Measurements from ENCODE around the gene RBM12. TPM values are rescaled to one million over a fixed set of nuclear protein-coding genes. Genes with fewer than 3 reads are reported as not detected.
"Not testable (repeated sequence)": the region's sequence is repeated elsewhere in the genome, so short reads cannot be mapped to it uniquely, and the experiment has no call there.

The RBM12 gene
- total RNA-seq, 1 donor = 55.7 TPM

GRCh38 chr20:35700625-35701148 is 36.0 kb upstream of the RBM12 start:
- H3K9me3 ChIP-seq (ENCODE audit: low read depth, low read length) = no peaks in the 10 kb centered on the region
- H3K4me1 ChIP-seq (ENCODE audit: insufficient read depth, low read length) = peaks cover 26% of the 10 kb centered on the region
- H3K27me3 ChIP-seq (ENCODE audit: insufficient read depth, low read length) = no peaks in the 10 kb centered on the region
- no peak overlapping the region for H3K4me3 ChIP-seq (ENCODE audit: low read length)

DNA sequence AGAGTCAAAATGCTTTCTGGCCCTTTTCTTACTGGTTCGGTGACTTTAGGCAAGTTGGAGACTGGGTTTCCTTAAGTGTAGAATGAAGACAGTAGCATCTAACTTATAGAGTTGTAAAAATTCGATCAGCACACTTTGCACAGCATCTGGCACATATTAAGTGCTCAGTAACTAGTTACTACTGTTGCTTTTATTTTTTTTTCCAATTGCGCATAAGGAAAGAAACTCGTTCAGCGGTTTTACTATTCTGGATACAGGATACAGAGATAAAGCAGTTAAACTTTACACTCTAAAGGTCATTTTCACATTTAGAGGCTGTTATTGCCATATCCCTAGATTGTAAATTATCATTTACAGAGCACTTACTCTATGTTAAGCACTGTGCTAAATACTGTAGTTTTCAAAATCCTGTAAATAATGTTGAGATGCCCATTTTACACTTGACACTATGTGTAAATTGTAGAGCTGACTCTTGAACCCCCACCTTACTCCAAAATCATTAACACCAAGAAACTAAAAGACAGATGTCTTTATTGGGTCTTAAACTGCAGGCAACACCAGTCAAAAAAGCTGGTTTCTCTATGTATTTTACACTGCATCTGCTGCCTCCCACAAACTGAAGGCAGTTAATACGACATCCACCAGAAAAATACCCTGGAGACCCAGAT is 35.4 kb upstream of the RBM12 start:
- Histone ChIP-seq H3K9me3 (ENCODE audit: low read depth, low read length) (no peaks in the 10 kb centered on the region), H3K4me3 (ENCODE audit: low read length) (peak overlapping the region; percentile 94), H3K4me1 (ENCODE audit: insufficient read depth, low read length) (peaks cover 26% of the 10 kb centered on the region), H3K27me3 (ENCODE audit: insufficient read depth, low read length) (no peaks in the 10 kb centered on the region)

- Histone ChIP-seq H3K27me3 (ENCODE audit: insufficient read depth, low read length) (no peaks in the 10 kb centered on the region), H3K4me1 (ENCODE audit: insufficient read depth, low read length) (peaks cover 26% of the 10 kb centered on the region), H3K9me3 (ENCODE audit: low read depth, low read length) (no peaks in the 10 kb centered on the region), H3K4me3 (ENCODE audit: low read length) (peak within 1 kb of the TSS; percentile 94)
These were observed 34.6 kb upstream of the RBM12 start, which contains the start of the genes NFS1 and ROMO1 for GRCh38 chr20:35699127-35699956. Gene NFS1, minus strand, starts transcription at chr20:35699352. Its CDS starts 64 bp downstream, at chr20:35699288. Gene ROMO1, plus strand, starts transcription at chr20:35699405. Its CDS starts 228 bp downstream, at chr20:35699633.

DNA sequence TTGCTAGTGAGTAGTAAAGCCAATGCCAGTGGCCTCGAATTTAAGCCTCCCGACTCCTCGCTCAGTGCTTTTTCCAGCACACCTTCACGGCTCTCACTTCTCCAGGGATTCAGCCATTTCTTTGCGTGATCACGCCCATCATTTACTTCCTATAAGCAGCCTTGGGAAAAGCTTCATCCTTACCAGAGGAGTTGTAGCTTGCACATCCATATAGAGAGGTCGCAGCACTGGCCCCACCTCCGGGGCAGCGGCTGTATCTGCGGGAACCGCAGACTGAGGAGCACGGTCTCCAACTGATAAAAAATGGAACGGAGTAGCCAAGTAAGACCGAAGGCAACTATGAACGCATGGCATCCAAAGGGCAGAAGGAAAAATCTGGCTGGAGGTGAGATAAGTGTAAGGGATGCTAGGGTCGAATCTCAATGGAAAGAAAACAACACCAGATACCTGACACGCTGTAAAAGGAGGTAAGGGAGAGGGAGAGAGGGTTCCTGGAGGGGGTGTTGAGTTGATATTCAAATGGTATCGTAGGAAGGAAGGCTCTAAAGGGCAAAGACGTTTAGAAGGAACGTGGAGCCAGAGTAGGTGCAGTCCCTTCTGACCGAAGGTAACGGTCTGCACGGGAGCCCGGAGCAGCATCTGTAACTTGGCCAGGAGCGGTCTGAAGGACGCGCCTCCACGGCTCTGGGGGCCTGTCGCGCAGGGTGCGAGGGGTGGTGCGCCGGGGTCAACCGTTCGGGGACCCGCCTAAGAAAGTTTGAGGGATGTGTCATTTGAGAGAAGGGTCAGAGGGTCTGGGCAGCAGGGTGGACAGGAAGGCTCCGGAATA is 33.8 kb upstream of the RBM12 start:
- Histone ChIP-seq H3K4me1 (ENCODE audit: insufficient read depth, low read length) (peaks cover 26% of the 10 kb centered on the region), H3K27me3 (ENCODE audit: insufficient read depth, low read length) (no peaks in the 10 kb centered on the region), H3K4me3 (ENCODE audit: low read length) (peak overlapping the region; percentile 94), H3K9me3 (ENCODE audit: low read depth, low read length) (no peaks in the 10 kb centered on the region)

DNA sequence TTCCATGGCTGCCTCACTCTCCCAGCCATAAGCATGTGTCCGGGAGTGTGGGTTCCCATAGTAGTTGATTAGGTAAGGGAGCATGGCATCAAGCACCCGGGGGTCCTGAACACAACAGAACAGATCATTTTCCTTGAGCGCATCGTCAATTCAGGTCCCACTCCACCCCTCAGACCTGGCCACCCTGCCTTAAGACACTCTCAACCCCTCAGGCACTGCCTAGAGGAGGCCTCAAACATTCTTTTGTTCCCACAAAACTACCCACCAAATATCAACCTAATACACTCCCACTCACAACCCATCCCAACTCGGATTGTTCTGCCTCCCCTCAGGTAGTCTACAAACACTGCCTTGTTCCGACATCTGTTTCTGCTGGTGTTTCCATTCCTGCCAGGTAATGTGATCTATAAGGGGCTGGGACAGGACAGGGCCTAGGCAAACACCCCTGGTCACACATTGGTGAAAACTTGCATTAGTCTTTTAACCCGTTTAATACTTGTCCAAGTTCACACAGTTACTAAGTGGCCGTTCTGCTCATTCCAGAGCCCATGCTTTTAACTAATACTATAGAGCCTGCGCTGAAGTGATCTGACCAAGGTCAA is 33.1 kb upstream of the RBM12 start:
- Histone ChIP-seq H3K4me3 (ENCODE audit: low read length) (no peak overlapping the region), H3K9me3 (ENCODE audit: low read depth, low read length) (no peaks in the 10 kb centered on the region), H3K27me3 (ENCODE audit: insufficient read depth, low read length) (no peaks in the 10 kb centered on the region), H3K4me1 (ENCODE audit: insufficient read depth, low read length) (peaks cover 26% of the 10 kb centered on the region)

GRCh38 chr20:35695978-35696377 is 31.3 kb upstream of the RBM12 start:
- no peaks in the 10 kb centered on the region for H3K9me3 ChIP-seq (ENCODE audit: low read depth, low read length)
- no peaks in the 10 kb centered on the region for H3K27me3 ChIP-seq (ENCODE audit: insufficient read depth, low read length)
- H3K4me3 ChIP-seq (ENCODE audit: low read length) = no peak overlapping the region
- peaks cover 26% of the 10 kb centered on the region for H3K4me1 ChIP-seq (ENCODE audit: insufficient read depth, low read length)

DNA sequence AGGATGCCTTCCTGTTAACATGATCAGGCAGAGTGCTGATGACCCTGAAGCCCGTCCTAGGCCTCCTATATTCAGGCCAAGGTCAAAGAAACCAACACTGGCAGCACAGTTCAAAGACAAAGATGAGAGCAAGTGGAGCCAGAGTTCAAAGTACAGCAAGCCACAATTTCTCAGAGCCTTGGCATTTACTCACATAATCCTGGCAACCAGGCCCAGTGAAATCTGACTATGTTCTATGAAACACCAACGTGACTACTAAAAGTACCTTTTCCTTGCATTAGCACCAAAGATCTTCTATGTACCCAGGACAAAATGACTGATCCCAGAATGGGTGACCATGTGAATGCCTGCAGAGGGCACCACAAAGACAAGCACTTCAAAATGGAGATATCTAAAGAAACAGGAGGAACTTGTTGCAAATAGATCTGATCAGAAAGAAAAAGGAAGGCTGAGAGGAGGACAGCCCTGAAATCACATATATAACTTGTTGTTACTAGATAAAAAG is 30.6 kb upstream of the RBM12 start:
- Histone ChIP-seq H3K9me3 (ENCODE audit: low read depth, low read length) (no peaks in the 10 kb centered on the region), H3K4me3 (ENCODE audit: low read length) (no peak overlapping the region), H3K27me3 (ENCODE audit: insufficient read depth, low read length) (no peaks in the 10 kb centered on the region), H3K4me1 (ENCODE audit: insufficient read depth, low read length) (peaks cover 21% of the 10 kb centered on the region)

- Histone ChIP-seq H3K4me3 (ENCODE audit: low read length) (no peak overlapping the region), H3K4me1 (ENCODE audit: insufficient read depth, low read length) (no peaks in the 10 kb centered on the region), H3K27me3 (ENCODE audit: insufficient read depth, low read length) (no peaks in the 10 kb centered on the region), H3K9me3 (ENCODE audit: low read depth, low read length) (no peaks in the 10 kb centered on the region)
These were observed 25.6 kb upstream of the RBM12 start for GRCh38 chr20:35690265-35690664.

- H3K9me3 ChIP-seq (ENCODE audit: low read depth, low read length); H3K27me3 ChIP-seq (ENCODE audit: insufficient read depth, low read length); H3K4me1 ChIP-seq (ENCODE audit: insufficient read depth, low read length); H3K4me3 ChIP-seq (ENCODE audit: low read length): not testable (repeated sequence)
These were observed 22.2 kb upstream of the RBM12 start for GRCh38 chr20:35686872-35687271.

DNA sequence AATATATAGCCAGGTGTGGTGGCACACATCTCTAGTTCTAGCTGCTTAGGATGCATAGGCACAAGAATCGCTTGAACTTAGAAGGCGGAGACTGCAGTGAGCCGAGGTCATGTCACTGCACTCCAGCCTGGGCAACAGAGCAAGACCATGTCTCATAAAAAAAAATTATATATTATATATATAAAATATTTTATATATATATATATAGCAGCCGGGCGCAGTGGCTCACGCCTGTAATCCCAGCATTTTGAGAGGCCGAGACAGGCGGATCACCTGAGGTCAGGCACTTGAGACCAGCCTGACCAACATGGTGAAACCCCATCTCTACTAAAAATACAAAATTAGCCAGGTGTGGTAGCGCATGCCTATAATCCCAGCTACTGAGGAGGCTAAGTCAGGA is 20.7 kb upstream of the RBM12 start:
- H3K27me3 ChIP-seq (ENCODE audit: insufficient read depth, low read length); H3K4me3 ChIP-seq (ENCODE audit: low read length); H3K9me3 ChIP-seq (ENCODE audit: low read depth, low read length); H3K4me1 ChIP-seq (ENCODE audit: insufficient read depth, low read length): not testable (repeated sequence)

DNA sequence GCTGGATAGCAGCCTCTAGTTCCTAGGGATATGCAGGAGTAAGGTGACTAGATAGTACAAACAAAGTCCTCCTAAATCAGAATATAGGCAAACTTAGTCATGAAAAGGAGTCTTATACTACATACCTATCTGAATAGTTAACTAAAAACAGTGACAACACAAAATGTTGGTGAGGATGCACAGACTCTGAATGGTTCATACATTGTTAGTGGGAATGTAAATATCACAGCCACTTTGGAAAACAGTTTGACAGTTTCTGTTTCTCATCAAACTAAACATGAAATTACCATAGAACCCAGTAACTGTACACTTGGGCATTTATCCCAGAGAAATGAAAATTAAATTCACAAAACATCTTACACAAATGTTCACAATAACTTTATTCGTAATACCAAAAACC is 17.3 kb upstream of the RBM12 start:
- no peaks in the 10 kb centered on the region for H3K27me3 ChIP-seq (ENCODE audit: insufficient read depth, low read length)
- H3K9me3 ChIP-seq (ENCODE audit: low read depth, low read length) = no peaks in the 10 kb centered on the region
- no peak overlapping the region for H3K4me3 ChIP-seq (ENCODE audit: low read length)
- peaks cover 9% of the 10 kb centered on the region for H3K4me1 ChIP-seq (ENCODE audit: insufficient read depth, low read length)

DNA sequence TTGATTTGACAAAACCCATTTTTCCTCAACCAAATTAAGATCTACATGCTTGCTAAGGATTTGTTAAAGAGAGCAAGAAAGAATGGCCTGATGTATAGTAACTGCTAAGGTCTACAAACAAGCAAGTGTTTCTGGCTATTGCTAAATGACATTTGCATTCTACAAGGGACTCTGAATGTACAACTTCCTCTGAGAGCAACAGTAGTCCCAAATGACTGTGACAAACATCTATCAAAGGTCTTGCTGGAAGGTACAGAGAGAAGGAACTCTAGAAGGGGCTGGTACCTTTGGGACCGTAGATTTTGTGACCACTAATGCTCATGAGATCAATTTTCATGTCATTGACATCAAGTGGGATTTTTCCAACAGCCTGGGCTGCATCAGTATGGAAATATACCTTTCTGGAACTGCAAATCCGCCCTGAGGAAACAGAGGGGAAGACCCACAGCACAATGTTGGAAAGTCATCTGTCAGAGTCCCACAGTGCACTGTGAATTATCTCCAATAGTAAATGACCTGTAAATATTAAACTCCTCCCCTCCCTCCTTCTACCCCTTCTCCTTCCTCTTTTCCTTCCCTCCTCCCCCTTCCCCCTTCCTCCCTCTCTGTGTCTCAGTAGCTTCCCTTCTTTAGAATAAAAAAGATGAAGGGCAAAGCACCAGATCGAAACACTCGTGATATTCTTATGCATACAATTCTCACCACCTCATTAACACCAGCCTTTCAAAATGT is 15.9 kb upstream of the RBM12 start:
- Histone ChIP-seq H3K4me3 (ENCODE audit: low read length) (no peak overlapping the region), H3K27me3 (ENCODE audit: insufficient read depth, low read length) (no peaks in the 10 kb centered on the region), H3K9me3 (ENCODE audit: low read depth, low read length) (no peaks in the 10 kb centered on the region), H3K4me1 (ENCODE audit: insufficient read depth, low read length) (peaks cover 9% of the 10 kb centered on the region)

DNA sequence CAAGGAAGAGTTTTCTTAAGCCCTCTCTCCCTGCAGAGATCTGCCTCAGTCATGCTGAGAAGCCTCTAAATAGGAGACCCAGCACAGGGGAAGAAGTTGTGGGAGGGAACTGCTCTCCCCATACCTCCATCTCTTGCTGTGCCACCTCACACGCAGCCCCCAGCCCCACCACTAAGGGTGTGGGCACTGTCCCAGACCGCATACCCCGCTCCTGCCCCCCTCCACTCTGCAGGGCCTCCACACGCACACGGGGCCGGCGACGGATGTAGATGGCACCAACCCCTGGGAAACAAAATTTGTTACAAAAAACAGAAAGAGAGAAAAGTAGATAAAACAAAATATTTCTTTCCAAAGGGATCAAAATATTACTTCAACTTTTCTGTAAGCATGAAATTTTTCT is 10.2 kb upstream of the RBM12 start:
- Histone ChIP-seq H3K4me1 (ENCODE audit: insufficient read depth, low read length) (peaks cover under 1% of the 10 kb centered on the region), H3K9me3 (ENCODE audit: low read depth, low read length) (no peaks in the 10 kb centered on the region), H3K4me3 (ENCODE audit: low read length) (no peak overlapping the region), H3K27me3 (ENCODE audit: insufficient read depth, low read length) (no peaks in the 10 kb centered on the region)

GRCh38 chr20:35673884-35674283 is 9.2 kb upstream of the RBM12 start:
- no peaks in the 10 kb centered on the region for H3K9me3 ChIP-seq (ENCODE audit: low read depth, low read length)
- H3K4me1 ChIP-seq (ENCODE audit: insufficient read depth, low read length) = no peaks in the 10 kb centered on the region
- no peaks in the 10 kb centered on the region for H3K27me3 ChIP-seq (ENCODE audit: insufficient read depth, low read length)
- no peak overlapping the region for H3K4me3 ChIP-seq (ENCODE audit: low read length)

All from mononuclear cell (primary cell).